Astrocyte of the spinal cord (primary cell): Measurements from ENCODE around the gene PKN2.
A peak's percentile ranks its signal among the peaks of the same experiment; 100 is the strongest.

Source experiments
- DNase-seq: peaks from one replicate; pipeline ENCODE4 v3.0.0; 2011; ENCODE audit warnings: low read depth, low spot score
- H3K4me3 ChIP-seq: 2 replicates; pipeline ENCODE4 v1.5.1; 2011; ENCODE audit warnings: low read depth, mild to moderate bottlenecking, low read length, moderate library complexity
- in situ Hi-C: cut with HindIII; loops from 2 replicates; pipeline ENCODE4 v1.10.0; 2017; ENCODE audit warnings: low sequenced_read_pairs
- TF ChIP-seq, protein P1 (sequence below): IDR thresholded peaks from 2 replicates; pipeline ENCODE4 v1.5.1; 2012; ENCODE audit warnings: low read depth, mild to moderate bottlenecking, low read length, inconsistent platforms

The PKN2 gene

DNA sequence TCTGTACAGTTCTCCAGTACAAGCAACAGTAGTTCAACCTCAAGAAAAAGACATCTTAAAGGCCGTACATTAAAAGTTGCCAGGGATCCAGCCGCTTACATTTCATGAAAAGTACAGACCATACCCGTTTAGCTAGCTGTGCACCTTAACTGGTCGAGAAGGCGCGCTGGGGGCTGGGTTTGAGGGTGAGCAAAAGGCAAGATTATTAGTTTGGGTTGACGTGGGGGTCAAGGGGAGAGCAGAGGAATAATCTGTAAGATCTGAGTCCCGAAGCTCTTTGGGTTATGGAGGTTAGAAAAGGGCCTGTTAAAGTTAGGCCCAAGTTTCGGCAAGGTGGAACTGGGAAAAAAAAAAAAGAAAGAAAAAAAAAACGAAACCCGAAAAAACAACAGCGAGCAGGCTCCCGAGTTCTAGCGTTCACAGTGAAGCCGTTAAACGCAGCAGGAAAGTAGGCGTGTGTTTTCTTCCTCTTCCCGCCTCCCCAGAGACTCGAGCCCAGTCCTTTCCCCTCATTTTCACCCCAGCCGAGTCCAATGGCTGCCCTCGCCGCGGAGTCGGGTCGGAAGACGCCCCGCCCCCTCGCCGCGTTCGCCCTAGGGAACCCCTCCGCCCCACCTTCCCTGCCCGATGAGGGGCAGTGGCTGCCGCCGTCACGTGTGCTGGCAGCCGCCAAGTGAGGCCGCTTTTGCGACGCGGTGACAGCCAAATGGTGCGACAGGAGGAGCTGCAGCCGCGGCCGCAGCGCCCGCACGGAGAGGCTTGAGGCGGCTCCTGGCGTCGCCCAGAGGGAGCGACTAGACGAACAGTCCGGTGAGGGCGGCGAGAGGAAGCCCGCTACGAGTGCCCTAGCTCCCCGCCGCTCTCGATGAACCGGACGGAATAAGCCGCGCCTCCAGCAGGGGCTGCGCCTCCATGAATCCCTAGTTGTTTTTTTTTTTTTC, at the start of gene PKN2:
TSS of gene PKN2 (plus strand) at position 733 of the 941 bp plus-strand sequence. CDS start 308 bp downstream, outside the sequence.
- peak; percentile 99 for DNase-seq
- TF ChIP-seq, protein P1, sequence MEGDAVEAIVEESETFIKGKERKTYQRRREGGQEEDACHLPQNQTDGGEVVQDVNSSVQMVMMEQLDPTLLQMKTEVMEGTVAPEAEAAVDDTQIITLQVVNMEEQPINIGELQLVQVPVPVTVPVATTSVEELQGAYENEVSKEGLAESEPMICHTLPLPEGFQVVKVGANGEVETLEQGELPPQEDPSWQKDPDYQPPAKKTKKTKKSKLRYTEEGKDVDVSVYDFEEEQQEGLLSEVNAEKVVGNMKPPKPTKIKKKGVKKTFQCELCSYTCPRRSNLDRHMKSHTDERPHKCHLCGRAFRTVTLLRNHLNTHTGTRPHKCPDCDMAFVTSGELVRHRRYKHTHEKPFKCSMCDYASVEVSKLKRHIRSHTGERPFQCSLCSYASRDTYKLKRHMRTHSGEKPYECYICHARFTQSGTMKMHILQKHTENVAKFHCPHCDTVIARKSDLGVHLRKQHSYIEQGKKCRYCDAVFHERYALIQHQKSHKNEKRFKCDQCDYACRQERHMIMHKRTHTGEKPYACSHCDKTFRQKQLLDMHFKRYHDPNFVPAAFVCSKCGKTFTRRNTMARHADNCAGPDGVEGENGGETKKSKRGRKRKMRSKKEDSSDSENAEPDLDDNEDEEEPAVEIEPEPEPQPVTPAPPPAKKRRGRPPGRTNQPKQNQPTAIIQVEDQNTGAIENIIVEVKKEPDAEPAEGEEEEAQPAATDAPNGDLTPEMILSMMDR, result no peak
- in situ Hi-C loops, result no loop called here
- peak within 1 kb of the TSS; percentile 84 for H3K4me3 ChIP-seq

DNA sequence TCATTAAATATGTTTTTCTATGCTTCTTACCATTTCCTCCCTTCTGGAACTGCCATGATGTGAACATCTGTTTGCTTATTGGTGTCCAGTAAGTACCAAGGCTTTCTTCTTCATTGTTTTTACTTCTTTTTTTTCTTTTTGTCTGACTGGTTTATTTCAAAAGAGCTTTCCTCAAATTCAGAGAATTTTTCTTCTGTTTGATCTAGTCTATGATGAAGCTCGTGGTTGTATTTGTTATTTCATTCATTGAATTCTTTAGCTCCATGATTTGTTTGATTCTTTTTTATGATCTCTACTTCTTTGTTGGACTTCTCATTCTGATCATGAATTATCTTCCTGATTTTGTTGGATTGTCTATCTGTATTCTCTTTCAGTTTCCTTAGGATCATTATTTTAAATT, 49.5 kb upstream of the PKN2 start:
- TF ChIP-seq, protein P1, result no peak
- H3K4me3 ChIP-seq, result no peak overlapping the region
- no peak for DNase-seq
- in situ Hi-C loops, result no loop called here

DNA sequence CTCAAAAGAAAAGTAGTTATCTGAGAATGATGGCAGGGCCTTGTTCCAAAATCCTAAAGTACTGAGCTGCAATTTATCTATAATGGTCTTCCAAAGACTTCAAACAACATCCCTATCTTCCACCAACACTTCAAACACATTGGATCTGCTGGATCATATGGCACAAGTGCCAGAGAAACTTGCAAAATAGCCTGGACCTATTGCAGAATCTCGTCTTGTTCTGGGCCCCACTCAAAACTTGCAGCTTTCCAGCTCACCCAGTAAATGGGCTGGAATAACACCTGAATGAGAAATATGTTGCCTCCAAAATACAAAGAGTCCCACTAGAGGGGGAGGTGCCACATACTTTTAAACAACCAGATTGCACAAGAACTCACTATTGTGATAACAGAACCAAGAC, 44.0 kb upstream of the PKN2 start:
- H3K4me3 ChIP-seq, result no peak overlapping the region
- no peak for DNase-seq
- in situ Hi-C loops, result no loop called here
- TF ChIP-seq, protein P1, result no peak

DNA sequence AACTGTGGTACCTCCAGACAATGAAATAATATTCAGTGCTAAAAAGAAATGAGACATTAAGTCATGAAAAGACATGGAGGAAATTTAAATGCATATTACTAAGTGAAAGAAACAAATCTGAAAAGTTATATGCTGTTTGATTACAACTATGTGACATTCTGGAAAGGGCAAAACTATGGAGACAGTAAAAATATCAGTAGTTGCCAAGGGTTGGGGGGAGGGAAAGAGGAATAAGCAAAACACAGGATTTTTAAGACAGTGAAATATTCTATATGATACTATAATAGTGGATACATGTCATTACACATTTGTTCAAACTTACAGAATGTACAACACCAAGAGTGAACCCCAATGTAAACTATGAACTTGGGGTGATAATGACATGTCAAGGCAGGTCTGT, 38.2 kb upstream of the PKN2 start:
- no peak for DNase-seq
- in situ Hi-C loops, result no loop called here
- TF ChIP-seq, protein P1, result no peak

DNA sequence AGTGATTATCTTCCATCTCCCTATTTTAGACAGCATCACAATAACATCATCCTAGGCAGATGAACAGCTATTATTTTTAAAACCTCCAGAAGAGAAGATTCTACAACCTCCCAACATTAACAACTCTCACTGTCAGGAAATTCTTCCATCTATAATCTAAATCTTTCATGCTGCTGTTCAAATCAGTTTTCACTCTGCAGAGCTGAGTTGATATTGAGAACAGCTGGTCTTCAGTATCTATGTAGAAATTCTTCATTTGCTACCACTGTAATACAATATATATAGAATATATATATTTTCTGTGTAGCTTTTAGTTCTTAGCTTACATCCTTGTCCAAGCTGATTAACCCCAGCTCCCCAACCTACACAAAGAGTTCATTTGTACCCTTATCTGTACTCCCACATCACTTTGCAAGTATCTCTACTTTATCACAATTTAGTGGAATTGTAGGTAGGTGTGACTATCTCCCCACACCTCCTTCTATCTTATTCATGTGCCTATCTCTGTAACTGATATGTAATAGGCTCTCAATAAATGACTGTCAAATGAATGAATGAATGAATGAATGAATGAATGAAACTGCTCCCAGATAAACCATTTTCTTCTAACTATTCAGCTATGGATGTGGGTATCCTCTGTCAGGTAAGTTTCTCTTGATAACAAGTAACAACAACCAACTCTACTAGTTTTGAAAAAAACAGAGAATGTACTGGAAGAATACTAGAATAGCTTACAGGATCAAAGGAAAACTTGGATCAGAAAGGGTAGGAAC, 37.4 kb upstream of the PKN2 start:
- no peak overlapping the region for H3K4me3 ChIP-seq
- in situ Hi-C loops, result no loop called here
- TF ChIP-seq, protein P1, result no peak
- DNase-seq, result no peak

More for the DNA sequence above, 38.2 kb upstream of the PKN2 start:
- no peak overlapping the region for H3K4me3 ChIP-seq

DNA sequence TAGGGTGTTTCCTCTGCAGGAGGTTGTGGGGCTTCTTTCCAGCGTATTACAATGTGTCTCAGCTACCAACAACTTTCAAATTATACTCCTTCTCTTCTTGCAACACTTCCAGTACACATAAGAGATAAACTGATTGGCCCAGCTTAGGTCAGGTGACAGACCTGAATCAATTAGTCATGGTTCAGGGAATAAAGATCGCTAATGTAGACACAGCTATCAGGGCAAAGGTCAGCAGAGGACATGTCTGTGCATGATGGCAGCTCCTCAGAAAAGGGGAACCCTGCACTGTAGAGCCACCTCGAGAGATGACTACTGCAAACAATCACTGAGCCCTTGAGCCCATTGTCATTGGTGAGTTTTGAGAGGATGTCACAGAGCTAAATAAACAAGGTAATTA, 36.8 kb upstream of the PKN2 start:
- DNase-seq, result no peak
- TF ChIP-seq, protein P1, result no peak
- in situ Hi-C loops, result no loop called here

More for the DNA sequence above, 36.8 kb upstream of the PKN2 start:
- no peak overlapping the region for H3K4me3 ChIP-seq
